ENCODE measurements around the gene TAGAP. TPM values are rescaled to one million over a fixed set of nuclear protein-coding genes. Genes with fewer than 3 reads are reported as not detected.

The TAGAP gene
- total and polyA plus RNA-seq, 9 of the 15 experiments (the other 6 are each of a cell fraction or from before 2014, with no cell fraction given): 0.07 TPM; not detected in 8

- TF ChIP-seq KLF16 (IDR thresholded peaks at IDR 0.05): no peak
- no peak for TF ChIP-seq POLR3G (IDR thresholded peaks at IDR 0.05; ENCODE audit: extremely low read depth, insufficient read length, insufficient replicate concordance)
- TF ChIP-seq UBTF (IDR thresholded peaks at IDR 0.05; ENCODE audit: borderline replicate concordance in 1 of 2, low read depth in 2 of 2, low read length in 2 of 2): no peak
Measured at GRCh38 chr6:159035891-159036290, 8.9 kb downstream of the TAGAP start (continued).

DNA sequence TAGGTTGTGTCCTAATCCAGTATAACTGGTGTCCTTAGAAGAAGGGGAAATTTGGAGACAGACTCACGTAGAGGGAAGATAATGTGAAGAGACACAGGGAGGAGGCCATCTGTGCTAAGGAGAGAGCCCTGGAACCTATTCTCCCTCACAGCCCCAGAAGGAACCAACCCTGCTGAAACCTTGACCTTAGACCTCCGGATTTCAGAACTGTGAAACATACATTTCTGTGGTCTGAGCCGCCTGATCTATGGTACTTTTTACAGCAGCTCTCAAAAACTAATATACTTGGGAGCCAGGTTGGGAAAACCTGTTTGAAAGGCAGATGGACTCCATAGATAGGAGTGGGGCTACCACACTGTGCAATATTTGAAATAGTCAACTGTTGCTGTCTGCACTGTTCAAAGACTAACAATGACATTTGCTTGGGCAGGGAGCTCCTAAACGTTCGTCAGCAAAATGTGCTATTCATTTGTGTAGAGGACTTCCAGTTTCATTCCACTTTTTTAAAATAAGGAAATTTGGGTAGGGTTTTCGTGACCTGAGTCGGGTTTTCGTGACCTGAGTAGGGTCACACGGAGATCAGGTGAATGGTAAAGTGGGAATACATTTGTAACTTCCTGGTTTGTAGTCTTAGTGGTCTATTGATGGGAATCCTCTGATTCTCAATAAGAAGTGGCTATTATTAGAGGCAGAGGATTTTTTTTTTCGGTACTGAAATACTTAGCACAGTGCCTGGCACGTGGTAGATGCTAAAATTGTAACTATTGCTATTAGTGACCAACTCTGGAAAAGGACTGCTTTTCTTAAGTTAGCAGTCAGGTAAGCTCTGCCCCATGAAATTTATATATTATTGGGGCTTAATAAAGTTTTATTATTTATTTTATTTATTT, 11.4 kb downstream of the TAGAP start:
- FAIRE-seq (no peak), DNase-seq (ENCODE audit: extremely low read depth in 1 of 4, low spot score in 3 of 4) (no peak), ATAC-seq (no peak; the same call in 2 of the 3 replicates)
- Histone ChIP-seq H3K27me3 (ENCODE audit: control insufficient read depth in 2 of 2, insufficient read depth in 2 of 2, low read length in 2 of 2) (peaks cover 45 to 49% of the 10 kb centered on the region in 2 experiments), H3K79me2 (ENCODE audit: control insufficient read depth, insufficient read depth, low read length) (no peaks in the 10 kb centered on the region), H4K20me1 (replicated peaks; ENCODE audit: control insufficient read depth, insufficient read depth, low read length) (no peaks in the 10 kb centered on the region), H2AFZ (ENCODE audit: low read depth, low read length) (no peak overlapping the region), H3K36me3 (ENCODE audit: control insufficient read depth, insufficient read depth, low read length) (no peaks in the 10 kb centered on the region), H3K4me1 (replicated peaks in 1 of 2; ENCODE audit: control insufficient read depth in 2 of 2, insufficient read depth in 2 of 2, low read length in 2 of 2) (peaks cover 0 to 4% of the 10 kb centered on the region in 2 experiments; a peak in 1 of 5 replicates), H3K9ac (ENCODE audit: insufficient read depth in 1 of 2, low read depth in 2 of 2, low read length in 2 of 2) (no peak overlapping the region), H3K9me3 (replicated peaks; ENCODE audit: control insufficient read depth, insufficient read depth, low read depth, low read length) (no peaks in the 10 kb centered on the region), H3K9me1 (ENCODE audit: control insufficient read depth, insufficient read depth, low read length) (no peaks in the 10 kb centered on the region), H3K4me2 (ENCODE audit: insufficient read depth, low read length) (no peak overlapping the region), H3K27ac (ENCODE audit: extremely low read depth, low read depth, low read length) (no peak overlapping the region), H3K4me3 (no peak overlapping the region)
- no TSS peak for BruUV-seq (replicated peaks)
- CTCF ChIA-PET (ENCODE audit: low intra/inter-chr PET ratio): no interaction called here
- in situ Hi-C loops (cut with MboI) (no loop called here), intact Hi-C loops (cut with micrococcal nuclease) (no loop called here)
- WGBS (ENCODE audit: insufficient coverage, low coverage, missing lambda C conversion rate): 2% methylated on average over 11 of the region's 11 CpGs
- POLR2A ChIA-PET: no interaction called here
- TF ChIP-seq ETS2 (tag; IDR thresholded peaks at IDR 0.05; ENCODE audit: borderline replicate concordance, poor library complexity, severe bottlenecking): no peak
- no peak for TF ChIP-seq ZC3H4 (CRISPR knock-in tag; IDR thresholded peaks at IDR 0.05; ENCODE audit: borderline replicate concordance)
- no peak for TF ChIP-seq MCM5 (IDR thresholded peaks at IDR 0.05; ENCODE audit: low read depth)
- TF ChIP-seq BHLHE40 (IDR thresholded peaks at IDR 0.05; ENCODE audit: low read length): no peak
- TF ChIP-seq TAF9B (IDR thresholded peaks at IDR 0.05; ENCODE audit: partially characterized antibody): no peak
- no peak for TF ChIP-seq ZNF133 (CRISPR knock-in tag; IDR thresholded peaks at IDR 0.05)
- TF ChIP-seq TRIM28 (IDR thresholded peaks at IDR 0.05): no peak
- TF ChIP-seq MTA3 (IDR thresholded peaks at IDR 0.05; ENCODE audit: borderline replicate concordance): no peak
- no peak for TF ChIP-seq ID3 (CRISPR knock-in tag; IDR thresholded peaks at IDR 0.05)
- no peak for TF ChIP-seq ID3 (tag; IDR thresholded peaks at IDR 0.05)
